ENCODE measurements around the gene LCN2.

Gene LCN2

DNA sequence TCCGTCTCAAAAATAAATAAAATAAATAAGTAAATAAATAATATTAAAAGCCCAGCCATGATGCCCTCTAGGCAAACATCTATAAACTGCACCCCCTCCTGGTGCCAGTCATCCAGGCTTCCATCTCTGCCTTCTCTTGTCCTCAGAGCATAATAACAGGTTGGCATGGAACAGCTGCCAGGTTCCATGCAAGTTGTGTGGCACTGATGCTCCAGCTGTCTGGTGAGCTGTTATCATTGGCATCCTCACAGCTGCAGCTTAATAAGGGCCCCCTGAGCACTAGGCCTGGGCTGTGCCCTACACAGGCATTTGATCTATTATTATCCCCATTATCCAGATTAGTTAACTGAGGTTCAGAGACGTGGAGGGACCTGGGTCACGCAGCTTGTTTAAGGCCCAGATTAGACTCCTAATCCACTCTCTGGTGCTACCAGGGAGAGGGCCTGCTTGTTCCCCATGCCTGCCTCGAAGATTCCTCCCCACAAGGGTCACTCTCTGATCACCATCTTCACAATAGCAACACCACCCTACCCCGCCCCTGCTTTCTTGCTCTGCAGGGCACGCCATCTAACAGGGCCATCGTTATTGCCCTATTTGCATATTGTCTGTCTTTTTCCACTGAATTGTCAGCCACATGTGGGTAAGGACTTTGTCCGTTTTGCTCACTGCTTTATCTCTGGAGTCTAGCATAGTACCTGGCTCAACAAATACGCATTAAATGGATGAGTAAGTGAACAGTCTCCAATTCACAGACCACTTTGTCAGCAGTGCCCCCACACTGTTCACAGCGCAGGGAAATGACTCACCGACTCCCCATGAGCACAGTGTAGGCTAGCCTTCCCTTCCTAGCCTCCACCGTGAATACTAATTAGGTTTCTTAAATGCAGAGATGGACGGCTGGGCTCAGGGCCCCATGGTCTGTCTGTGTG lies 52.5 kb downstream of the LCN2 start:
- Histone ChIP-seq H3K36me3 (peaks cover 30% of the 10 kb centered on the region), H3K27me3 (ENCODE audit: insufficient read depth, low read depth, severe bottlenecking) (no peaks in the 10 kb centered on the region), H3K4me3 (ENCODE audit: low read depth, low read length) (no peak overlapping the region), H3K9me3 (ENCODE audit: severe bottlenecking) (no peaks in the 10 kb centered on the region), H3K27ac (no peak overlapping the region)
- no peak for DNase-seq
- TF ChIP-seq, protein P1, sequence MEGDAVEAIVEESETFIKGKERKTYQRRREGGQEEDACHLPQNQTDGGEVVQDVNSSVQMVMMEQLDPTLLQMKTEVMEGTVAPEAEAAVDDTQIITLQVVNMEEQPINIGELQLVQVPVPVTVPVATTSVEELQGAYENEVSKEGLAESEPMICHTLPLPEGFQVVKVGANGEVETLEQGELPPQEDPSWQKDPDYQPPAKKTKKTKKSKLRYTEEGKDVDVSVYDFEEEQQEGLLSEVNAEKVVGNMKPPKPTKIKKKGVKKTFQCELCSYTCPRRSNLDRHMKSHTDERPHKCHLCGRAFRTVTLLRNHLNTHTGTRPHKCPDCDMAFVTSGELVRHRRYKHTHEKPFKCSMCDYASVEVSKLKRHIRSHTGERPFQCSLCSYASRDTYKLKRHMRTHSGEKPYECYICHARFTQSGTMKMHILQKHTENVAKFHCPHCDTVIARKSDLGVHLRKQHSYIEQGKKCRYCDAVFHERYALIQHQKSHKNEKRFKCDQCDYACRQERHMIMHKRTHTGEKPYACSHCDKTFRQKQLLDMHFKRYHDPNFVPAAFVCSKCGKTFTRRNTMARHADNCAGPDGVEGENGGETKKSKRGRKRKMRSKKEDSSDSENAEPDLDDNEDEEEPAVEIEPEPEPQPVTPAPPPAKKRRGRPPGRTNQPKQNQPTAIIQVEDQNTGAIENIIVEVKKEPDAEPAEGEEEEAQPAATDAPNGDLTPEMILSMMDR (IDR thresholded peaks at IDR 0.05; ENCODE audit: low read depth, low read length) = no peak

DNA sequence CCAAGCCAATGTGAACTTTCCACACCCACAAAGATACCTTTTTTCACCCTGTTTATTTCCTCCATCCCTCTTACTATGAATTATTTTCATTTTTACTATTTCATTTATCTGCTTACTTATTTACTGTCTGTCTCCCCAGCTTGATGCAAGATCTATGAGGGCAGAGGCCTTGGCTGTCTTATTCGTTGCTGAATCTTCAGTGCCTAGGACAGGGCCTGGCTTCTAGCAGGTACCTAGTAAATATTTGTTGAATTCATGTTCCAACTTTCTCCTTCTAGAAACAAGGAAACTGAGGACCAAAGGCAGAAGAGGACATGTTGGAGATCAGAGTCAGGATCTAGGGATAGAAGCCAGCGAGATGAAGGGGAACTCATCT lies 53.4 kb downstream of the LCN2 start:
- Histone ChIP-seq H3K27ac (peak overlapping the region; percentile 98; the same call in 1 of the 2 replicates), H3K9me3 (ENCODE audit: severe bottlenecking) (no peaks in the 10 kb centered on the region), H3K36me3 (peaks cover 32% of the 10 kb centered on the region), H3K27me3 (ENCODE audit: insufficient read depth, low read depth, severe bottlenecking) (no peaks in the 10 kb centered on the region), H3K4me3 (ENCODE audit: low read depth, low read length) (no peak overlapping the region)
- TF ChIP-seq, protein P1 (IDR thresholded peaks at IDR 0.05; ENCODE audit: low read depth, low read length) = no peak
- DNase-seq = no peak
